HK-2 (cell line): ENCODE data around the gene PSME3IP1.
"Not testable (repeated sequence)": the region's sequence is repeated elsewhere in the genome, so short reads cannot be mapped to it uniquely, and the experiment has no call there.

Experiments used
- DNase-seq: peaks from one replicate; pipeline ENCODE4 v3.0.0-alpha.2; 2018; ENCODE audit not compliant: unreplicated experiment

PSME3IP1 gene

GRCh38 chr16:57185945-57186871 lies at the start of gene PSME3IP1, which contains the start of gene RSPRY1:
Gene PSME3IP1, minus strand, starts transcription at chr16:57186039. Its CDS starts 12,185 bp downstream, at chr16:57173854.
Gene RSPRY1, plus strand, starts transcription at chr16:57186329. Its CDS starts 18,330 bp downstream, at chr16:57204659.
- DNase-seq = peak; percentile 99

GRCh38 chr16:57235128-57236021 lies 49.5 kb upstream of the PSME3IP1 start:
- peak; percentile 19 for DNase-seq

GRCh38 chr16:57234707-57235092 lies 48.9 kb upstream of the PSME3IP1 start:
- no peak for DNase-seq

- no peak for DNase-seq
These were observed 48.3 kb upstream of the PSME3IP1 start for GRCh38 chr16:57233944-57234706.

GRCh38 chr16:57231821-57232350 lies 46.0 kb upstream of the PSME3IP1 start:
- DNase-seq = no peak

- no peak for DNase-seq
These were observed 43.2 kb upstream of the PSME3IP1 start for GRCh38 chr16:57229079-57229478.

GRCh38 chr16:57226701-57227621 lies 41.1 kb upstream of the PSME3IP1 start:
- no peak for DNase-seq

GRCh38 chr16:57225978-57226377 lies 40.1 kb upstream of the PSME3IP1 start:
- DNase-seq = no peak

- no peak for DNase-seq
These were observed 39.0 kb upstream of the PSME3IP1 start for GRCh38 chr16:57224651-57225335.

- no peak for DNase-seq
These were observed 37.2 kb upstream of the PSME3IP1 start for GRCh38 chr16:57223057-57223456.

- DNase-seq = no peak
These were observed 31.1 kb upstream of the PSME3IP1 start for GRCh38 chr16:57216968-57217367.

GRCh38 chr16:57213462-57213861 lies 27.6 kb upstream of the PSME3IP1 start:
- no peak for DNase-seq

- DNase-seq = no peak
These were observed 23.9 kb upstream of the PSME3IP1 start for GRCh38 chr16:57209780-57210179.

- no peak for DNase-seq
These were observed 23.1 kb upstream of the PSME3IP1 start for GRCh38 chr16:57208926-57209325.

- DNase-seq = no peak
These were observed 18.8 kb upstream of the PSME3IP1 start for GRCh38 chr16:57204675-57205074.

- no peak for DNase-seq
These were observed 17.6 kb upstream of the PSME3IP1 start for GRCh38 chr16:57203451-57203850.

- no peak for DNase-seq
These were observed 16.5 kb upstream of the PSME3IP1 start for GRCh38 chr16:57202095-57202886.

GRCh38 chr16:57200926-57201325 lies 15.1 kb upstream of the PSME3IP1 start:
- DNase-seq = not testable (repeated sequence)

GRCh38 chr16:57200321-57200720 lies 14.5 kb upstream of the PSME3IP1 start:
- DNase-seq = not testable (repeated sequence)
